ENCODE measurements around the gene SH3RF3. TPM values are rescaled to one million over a fixed set of nuclear protein-coding genes. Genes with fewer than 3 reads are reported as not detected.

Gene SH3RF3
- total RNA-seq, 6 donors from 2014 or later = 4.1 to 21.0 (median 8.0) TPM

- ATAC-seq (ENCODE audit: low FRiP score in 2 of 2) (peak; percentile 35 to 74), DNase-seq (peak; percentile 73 to 84)
- Histone ChIP-seq H3K27me3 (no peaks in the 10 kb centered on the region), H3K4me1 (peaks cover 35 to 47% (median 45%) of the 10 kb centered on the region in 4 donors), H3K4me3 (no peak overlapping the region), H3K9me3 (no peaks in the 10 kb centered on the region), H3K36me3 (no peaks in the 10 kb centered on the region), H3K27ac (peak overlapping the region in 2 of 4 donors; percentile 11 to 24)
- peak; percentile 26 for TF ChIP-seq POLR2AphosphoS5 (IDR thresholded peaks at IDR 0.05)
- TF ChIP-seq EP300 (IDR thresholded peaks at IDR 0.05) = peak in 1 of 4 donors; percentile 14
- TF ChIP-seq POLR2A (IDR thresholded peaks at IDR 0.05) = no peak
- 36 to 47% methylated on average over 6 to 9 of the region's 9 CpGs for WGBS, 2 donors
These were observed 222.3 kb downstream of the SH3RF3 start for GRCh38 chr2:109351164-109351756.

DNA sequence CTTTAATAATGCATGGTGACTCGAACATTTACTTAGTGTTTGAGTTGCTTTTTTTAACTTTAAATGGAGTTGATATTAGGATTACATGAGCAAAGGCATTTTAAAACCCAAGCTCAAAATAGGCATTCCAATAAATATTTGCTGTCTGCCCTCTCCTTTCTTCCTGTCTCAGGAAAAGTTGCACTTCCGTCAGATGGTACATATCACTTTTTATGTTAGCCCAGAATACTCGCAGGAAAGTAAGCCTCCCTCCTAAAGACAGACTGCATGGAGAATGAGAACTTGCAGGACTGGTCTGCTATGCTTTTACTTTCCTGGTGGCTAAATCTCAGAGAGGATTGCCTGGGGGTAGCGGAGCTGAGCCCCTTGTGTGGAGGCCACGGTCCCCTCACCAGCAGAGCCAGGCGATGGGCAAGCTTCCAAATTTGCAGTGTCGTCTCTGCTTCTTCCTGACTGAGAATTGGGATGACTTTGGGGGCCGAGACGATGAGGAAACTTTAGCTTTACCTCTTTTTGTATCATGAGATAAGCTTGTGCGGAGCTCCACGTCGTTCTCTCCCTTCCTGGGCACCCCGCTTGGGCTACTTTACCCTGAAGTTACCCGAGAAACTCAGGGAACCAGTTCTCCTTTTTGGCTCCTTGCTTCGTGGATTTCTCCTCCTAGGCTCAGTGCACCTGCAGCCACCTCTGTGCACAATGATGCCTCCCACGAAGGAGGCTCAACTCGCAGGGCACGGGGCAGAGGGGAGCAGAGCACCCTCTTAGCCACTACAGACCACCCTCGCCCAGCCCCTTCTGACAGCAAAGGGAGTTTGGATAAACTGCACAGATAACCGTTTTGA lies 223.3 kb downstream of the SH3RF3 start:
- H3K27me3 ChIP-seq = no peaks in the 10 kb centered on the region
- H3K4me3 ChIP-seq = no peak overlapping the region
- H3K27ac ChIP-seq = peak overlapping the region in 2 of 4 donors; percentile 13 to 24
- H3K36me3 ChIP-seq = no peaks in the 10 kb centered on the region
- DNase-seq (no peak), ATAC-seq (ENCODE audit: low FRiP score in 2 of 2) (no peak)
- WGBS, 2 donors = 45 to 59% methylated on average over 17 to 20 of the region's 20 CpGs
- TF ChIP-seq CTCF (IDR thresholded peaks at IDR 0.05) = no peak
- no peak for TF ChIP-seq POLR2A (IDR thresholded peaks at IDR 0.05)
- no peaks in the 10 kb centered on the region for H3K9me3 ChIP-seq
- peaks cover 35 to 47% (median 45%) of the 10 kb centered on the region in 4 donors for H3K4me1 ChIP-seq

DNA sequence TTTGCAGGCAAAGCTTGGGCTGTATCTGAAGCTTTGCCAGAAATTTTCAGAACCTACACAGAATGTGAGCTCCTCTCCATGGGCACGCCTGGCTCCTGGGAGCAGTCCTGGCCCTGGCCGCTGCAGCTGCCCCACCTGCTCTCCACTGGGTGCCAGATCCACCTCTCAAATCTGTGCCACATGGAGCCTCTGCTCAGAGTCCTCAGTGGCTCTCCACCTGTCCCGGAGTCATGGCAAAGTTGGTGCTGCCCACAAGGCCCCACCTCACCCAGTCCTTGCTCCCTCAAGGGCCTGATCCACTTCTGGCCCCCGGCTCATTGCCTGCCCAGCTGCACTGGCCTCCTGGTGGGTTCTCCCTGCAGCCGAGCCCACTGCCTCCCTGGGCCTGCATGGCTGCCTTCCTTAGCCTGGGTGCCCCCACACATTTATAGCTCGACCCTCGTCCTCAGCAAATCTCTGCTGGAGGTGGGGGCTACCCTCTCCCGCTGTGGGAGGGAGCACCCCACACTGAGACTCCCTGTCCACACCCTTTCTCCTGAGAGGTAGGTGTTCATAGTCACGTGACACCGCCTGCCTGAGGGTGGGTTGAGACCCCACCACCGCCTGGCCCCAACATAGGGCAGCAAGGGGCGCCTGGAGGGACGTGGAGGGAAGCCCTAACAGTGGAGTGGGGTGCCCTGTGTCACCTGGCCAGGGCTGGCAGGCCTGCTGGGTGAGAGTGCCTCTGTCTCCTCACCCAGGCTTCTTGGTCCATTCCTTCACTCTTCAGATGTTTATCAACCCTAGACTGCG lies 224.1 kb downstream of the SH3RF3 start:
- Histone ChIP-seq H3K4me1 (peaks cover 35 to 47% (median 45%) of the 10 kb centered on the region in 4 donors), H3K27ac (no peak overlapping the region), H3K9me3 (peaks cover 0 to 2% (median 0%) of the 10 kb centered on the region in 4 donors), H3K36me3 (no peaks in the 10 kb centered on the region), H3K27me3 (no peaks in the 10 kb centered on the region), H3K4me3 (no peak overlapping the region)
- 92 to 95% methylated on average over 11 to 14 of the region's 14 CpGs for WGBS, 2 donors
- TF ChIP-seq CTCF (IDR thresholded peaks at IDR 0.05) = no peak
- peak in 1 of 2 donors; percentile 43 for DNase-seq
- no peak for ATAC-seq (ENCODE audit: low FRiP score in 2 of 2)

DNA sequence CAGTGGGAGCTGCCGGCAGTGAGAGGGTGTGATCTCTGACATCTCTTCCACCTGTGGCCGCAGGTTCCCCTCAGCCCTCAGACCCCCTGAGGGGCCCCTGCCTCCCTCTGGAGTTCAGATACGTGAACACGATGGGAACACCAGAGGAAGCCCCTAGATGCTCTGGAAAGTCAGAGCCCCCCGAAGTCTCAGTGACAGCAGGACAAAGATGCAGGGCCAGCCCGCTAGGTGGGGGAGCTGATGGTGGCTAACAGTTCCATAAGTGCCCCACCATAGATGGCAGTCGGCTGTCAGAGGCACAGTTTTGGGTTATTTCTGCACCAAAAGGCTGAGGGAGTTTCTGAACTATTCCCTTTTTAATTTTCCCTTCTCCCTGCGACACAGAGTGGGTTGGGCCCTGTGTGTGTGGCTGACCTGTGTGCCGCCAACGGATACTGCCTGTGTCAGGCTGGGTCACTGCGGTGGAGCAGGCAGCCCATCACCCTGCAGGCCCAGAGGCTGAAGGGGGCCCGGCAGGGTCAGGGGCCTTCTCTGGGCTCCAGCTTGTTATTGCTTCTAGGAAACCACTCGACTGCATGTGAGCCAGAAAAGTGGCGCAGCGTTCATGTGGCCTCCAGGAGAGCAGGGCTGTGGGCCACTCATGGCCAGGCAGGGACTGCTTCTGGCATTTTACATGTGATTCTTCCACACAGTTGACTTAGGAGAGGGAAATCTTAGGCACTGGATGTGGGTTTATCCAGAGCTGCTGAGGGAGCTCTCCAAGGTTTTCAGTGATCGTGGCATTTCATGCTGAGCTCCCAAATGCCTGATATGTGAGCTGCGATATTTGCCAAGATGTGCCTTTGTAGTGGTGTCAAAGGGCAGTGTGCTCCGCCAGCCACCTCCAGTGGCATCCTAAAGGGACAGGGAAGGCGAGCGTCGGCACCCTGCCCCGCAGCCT lies 225.1 kb downstream of the SH3RF3 start:
- Histone ChIP-seq H3K9me3 (peaks cover 0 to 5% (median 0%) of the 10 kb centered on the region in 4 donors), H3K27ac (no peak overlapping the region), H3K36me3 (no peaks in the 10 kb centered on the region), H3K4me3 (no peak overlapping the region), H3K4me1 (peaks cover 30 to 42% (median 37%) of the 10 kb centered on the region in 4 donors), H3K27me3 (no peaks in the 10 kb centered on the region)
- ATAC-seq (ENCODE audit: low FRiP score in 2 of 2) (no peak), DNase-seq (peak in 1 of 2 donors; percentile 52)
- 93 to 95% methylated on average over 16 to 22 of the region's 22 CpGs for WGBS, 2 donors
- no peak for TF ChIP-seq CTCF (IDR thresholded peaks at IDR 0.05)
- TF ChIP-seq POLR2AphosphoS5 (IDR thresholded peaks at IDR 0.05) = no peak
- TF ChIP-seq POLR2A (IDR thresholded peaks at IDR 0.05) = no peak
- TF ChIP-seq EP300 (IDR thresholded peaks at IDR 0.05) = no peak

Measured in upper lobe of left lung (tissue), 6 donors.